ENCODE measurements around the gene SRGAP1. TPM values are rescaled to one million over a fixed set of nuclear protein-coding genes. Genes with fewer than 3 reads are reported as not detected.

The SRGAP1 gene
- total and polyA plus RNA-seq, 8 donors: 2.5 to 13.3 (median 7.5) TPM

DNA sequence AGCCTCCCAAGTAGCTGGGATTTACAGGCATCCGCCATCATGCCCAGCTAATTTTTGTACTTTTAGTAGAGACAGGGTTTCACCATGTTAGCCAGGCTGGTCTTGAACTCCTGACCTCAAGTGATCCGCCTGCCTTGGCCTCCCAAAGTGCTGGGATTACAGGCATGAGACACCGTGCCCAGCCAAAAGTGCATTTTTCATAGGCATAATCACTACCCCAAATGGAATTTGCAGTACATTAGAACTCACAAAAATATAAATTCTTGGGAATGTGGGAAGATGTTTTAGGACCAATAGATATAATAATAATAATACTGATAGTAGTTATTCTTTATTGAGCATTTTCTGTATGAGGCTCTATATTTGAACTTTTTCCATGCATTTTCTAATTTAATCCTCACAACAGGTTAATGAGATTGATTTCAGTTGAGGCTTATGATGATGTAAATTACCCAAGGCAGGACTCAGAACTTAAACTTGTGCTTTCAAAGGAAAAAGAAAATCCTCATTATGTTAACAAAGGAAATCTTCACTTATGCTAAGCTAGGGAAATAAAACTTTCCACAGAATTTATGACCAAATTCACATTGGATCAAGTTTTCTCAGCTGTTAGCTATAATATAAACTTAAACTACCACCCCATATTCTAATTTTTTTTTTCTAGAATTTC lies 121.6 kb downstream of the SRGAP1 start:
- intact Hi-C loops (cut with DNase I): no loop called here
- ATAC-seq (no peak), FAIRE-seq (no peak), DNase-seq (no peak)
- Histone ChIP-seq H3K27ac (no peak overlapping the region), H3K4me1 (peaks cover 0 to 5% (median 0%) of the 10 kb centered on the region in 3 donors), H3K9me3 (no peaks in the 10 kb centered on the region), H3K27me3 (no peaks in the 10 kb centered on the region), H3K36me3 (no peaks in the 10 kb centered on the region), H3K4me3 (no peak overlapping the region)
- 81 to 86% methylated on average over 3 of the region's 3 CpGs for WGBS, 2 donors
- TF ChIP-seq, protein P1, sequence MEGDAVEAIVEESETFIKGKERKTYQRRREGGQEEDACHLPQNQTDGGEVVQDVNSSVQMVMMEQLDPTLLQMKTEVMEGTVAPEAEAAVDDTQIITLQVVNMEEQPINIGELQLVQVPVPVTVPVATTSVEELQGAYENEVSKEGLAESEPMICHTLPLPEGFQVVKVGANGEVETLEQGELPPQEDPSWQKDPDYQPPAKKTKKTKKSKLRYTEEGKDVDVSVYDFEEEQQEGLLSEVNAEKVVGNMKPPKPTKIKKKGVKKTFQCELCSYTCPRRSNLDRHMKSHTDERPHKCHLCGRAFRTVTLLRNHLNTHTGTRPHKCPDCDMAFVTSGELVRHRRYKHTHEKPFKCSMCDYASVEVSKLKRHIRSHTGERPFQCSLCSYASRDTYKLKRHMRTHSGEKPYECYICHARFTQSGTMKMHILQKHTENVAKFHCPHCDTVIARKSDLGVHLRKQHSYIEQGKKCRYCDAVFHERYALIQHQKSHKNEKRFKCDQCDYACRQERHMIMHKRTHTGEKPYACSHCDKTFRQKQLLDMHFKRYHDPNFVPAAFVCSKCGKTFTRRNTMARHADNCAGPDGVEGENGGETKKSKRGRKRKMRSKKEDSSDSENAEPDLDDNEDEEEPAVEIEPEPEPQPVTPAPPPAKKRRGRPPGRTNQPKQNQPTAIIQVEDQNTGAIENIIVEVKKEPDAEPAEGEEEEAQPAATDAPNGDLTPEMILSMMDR (IDR thresholded peaks at IDR 0.05): no peak

DNA sequence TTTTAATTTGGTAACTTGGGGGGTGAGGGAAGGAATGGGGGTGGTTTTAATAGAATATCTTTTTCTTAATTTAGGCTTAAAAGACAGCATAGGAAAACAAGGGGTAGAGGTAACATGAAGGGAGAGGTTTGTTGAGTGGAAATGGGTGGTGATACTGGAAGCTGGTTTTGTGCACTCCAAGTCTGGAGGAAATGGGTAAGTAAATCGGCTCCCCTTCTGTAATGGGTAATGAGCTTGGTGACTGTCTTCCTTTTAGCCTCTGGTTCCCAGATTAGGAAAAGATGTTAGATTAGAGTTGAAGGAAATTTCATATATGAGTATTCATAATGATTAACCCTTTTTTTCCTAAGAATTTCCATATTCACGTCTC lies 122.1 kb downstream of the SRGAP1 start:
- TF ChIP-seq, protein P1 (IDR thresholded peaks at IDR 0.05): no peak
- DNase-seq (no peak), FAIRE-seq (no peak), ATAC-seq (no peak)
- no peaks in the 10 kb centered on the region for H3K27me3 ChIP-seq
- no peaks in the 10 kb centered on the region for H3K36me3 ChIP-seq
- peaks cover 0 to 5% (median 0%) of the 10 kb centered on the region in 3 donors for H3K4me1 ChIP-seq
- intact Hi-C loops (cut with DNase I): no loop called here
- WGBS, 2 donors: 94 to 99% methylated on average over 2 of the region's 2 CpGs
- no peaks in the 10 kb centered on the region for H3K9me3 ChIP-seq
- H3K27ac ChIP-seq: no peak overlapping the region
- H3K4me3 ChIP-seq: no peak overlapping the region

- WGBS, 2 donors: 88 to 92% methylated on average over 5 of the region's 5 CpGs
- FAIRE-seq (no peak), ATAC-seq (no peak), DNase-seq (no peak)
- H3K27ac ChIP-seq: no peak overlapping the region
- intact Hi-C loops (cut with DNase I): no loop called here
- no peaks in the 10 kb centered on the region for H3K9me3 ChIP-seq
- no peak overlapping the region for H3K4me3 ChIP-seq
- TF ChIP-seq, protein P1 (IDR thresholded peaks at IDR 0.05): no peak
- peaks cover 0 to 5% (median 0%) of the 10 kb centered on the region in 3 donors for H3K4me1 ChIP-seq
- H3K27me3 ChIP-seq: no peaks in the 10 kb centered on the region
- no peaks in the 10 kb centered on the region for H3K36me3 ChIP-seq
Observed at GRCh38 chr12:63967358-63968145, 123.1 kb downstream of the SRGAP1 start.

DNA sequence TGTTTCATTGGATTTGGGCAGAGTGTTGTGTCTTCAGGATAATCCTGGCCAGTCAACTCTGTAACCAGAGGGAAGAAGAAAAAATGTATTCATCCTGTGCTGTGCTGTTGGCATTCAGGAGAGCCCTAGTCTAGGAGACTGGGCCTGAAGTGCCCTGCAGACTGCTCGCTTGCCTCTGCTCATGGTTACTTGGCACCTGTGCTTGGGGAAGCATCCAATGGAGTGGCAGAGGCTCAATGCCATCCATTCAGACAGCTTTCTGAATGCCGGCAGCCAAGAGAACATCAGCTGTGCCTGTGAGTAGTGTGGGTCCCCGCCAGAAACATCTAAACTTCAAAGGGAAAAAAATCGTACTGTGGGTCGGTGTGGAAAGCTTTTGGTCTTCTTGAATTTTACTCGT lies 124.2 kb downstream of the SRGAP1 start:
- no peak overlapping the region for H3K4me3 ChIP-seq
- no peaks in the 10 kb centered on the region for H3K9me3 ChIP-seq
- FAIRE-seq (no peak), ATAC-seq (no peak), DNase-seq (no peak)
- H3K27ac ChIP-seq: no peak overlapping the region
- 91 to 93% methylated on average over 6 of the region's 6 CpGs for WGBS, 2 donors
- no peaks in the 10 kb centered on the region for H3K36me3 ChIP-seq
- TF ChIP-seq, protein P1 (IDR thresholded peaks at IDR 0.05): no peak
- H3K4me1 ChIP-seq: peaks cover 0 to 2% (median under 1%) of the 10 kb centered on the region in 3 donors
- intact Hi-C loops (cut with DNase I): no loop called here
- H3K27me3 ChIP-seq: no peaks in the 10 kb centered on the region
